Bronchial epithelial cell (primary cell): ENCODE data around the gene ANXA5. TPM values are rescaled to one million over a fixed set of nuclear protein-coding genes. Genes with fewer than 3 reads are reported as not detected.

Experiments used
- DNase-seq: peaks from one replicate; pipeline ENCODE4 v3.0.0-alpha.2; 2010; ENCODE audit warnings: low read depth
- FAIRE-seq: peaks from 2 replicates; lab custom pipeline; 2011; peaks lifted over from hg19 to GRCh38; lab: Jason Lieb, UNC
- H3K27me3 ChIP-seq: 2 replicates; pipeline ENCODE4 v1.5.1; 2011; ENCODE audit warnings: low read length; ENCODE audit not compliant: control insufficient read depth, insufficient read depth
- H3K36me3 ChIP-seq: 2 replicates; pipeline ENCODE4 v1.5.1; 2011; ENCODE audit warnings: low read length; ENCODE audit not compliant: control insufficient read depth, insufficient read depth
- H3K4me3 ChIP-seq: 2 replicates; pipeline ENCODE4 v1.5.1; 2011; ENCODE audit warnings: mild to moderate bottlenecking, low read depth, low read length, control low read depth
- CTCF ChIP-seq: IDR thresholded peaks from 2 replicates; pipeline ENCODE4 v1.5.1; 2011; ENCODE audit warnings: mild to moderate bottlenecking, moderate library complexity, low read length, control low read depth, inconsistent platforms; ENCODE audit not compliant: insufficient read depth, severe bottlenecking
- total RNA-seq: library from RNA; depleted of rRNA; stranded (reverse); fragments of >200 nt; gene quantifications from 2 replicates; pipeline ENCODE4 v1.2.1, GENCODE V29; 2014

Gene ANXA5
- total RNA-seq, 1 donor from 2014 or later = 251 TPM

GRCh38 chr4:121656269-121656641 lies 40.5 kb downstream of the ANXA5 start:
- Histone ChIP-seq H3K27me3 (no peaks in the 10 kb centered on the region), H3K36me3 (no peaks in the 10 kb centered on the region), H3K4me3 (no peak overlapping the region)
- FAIRE-seq (no peak), DNase-seq (peak; percentile 58)
- TF ChIP-seq CTCF = peak; percentile 53

- TF ChIP-seq CTCF = no peak
- H3K27me3 ChIP-seq = no peaks in the 10 kb centered on the region
- no peak for FAIRE-seq
- no peak overlapping the region for H3K4me3 ChIP-seq
- no peak for DNase-seq
- no peaks in the 10 kb centered on the region for H3K36me3 ChIP-seq
Measured at GRCh38 chr4:121655320-121656268, 41.2 kb downstream of the ANXA5 start.

GRCh38 chr4:121654738-121655137 lies 42.0 kb downstream of the ANXA5 start:
- Histone ChIP-seq H3K36me3 (no peaks in the 10 kb centered on the region), H3K4me3 (no peak overlapping the region), H3K27me3 (no peaks in the 10 kb centered on the region)
- no peak for TF ChIP-seq CTCF
- DNase-seq = no peak
- FAIRE-seq = no peak

GRCh38 chr4:121653986-121654385 lies 42.8 kb downstream of the ANXA5 start:
- FAIRE-seq (no peak), DNase-seq (no peak)
- H3K4me3 ChIP-seq = no peak overlapping the region
- no peaks in the 10 kb centered on the region for H3K27me3 ChIP-seq
- H3K36me3 ChIP-seq = no peaks in the 10 kb centered on the region
- TF ChIP-seq CTCF = no peak

GRCh38 chr4:121653214-121653613 lies 43.6 kb downstream of the ANXA5 start:
- Histone ChIP-seq H3K36me3 (no peaks in the 10 kb centered on the region), H3K4me3 (no peak overlapping the region), H3K27me3 (no peaks in the 10 kb centered on the region)
- FAIRE-seq (no peak), DNase-seq (no peak)
- TF ChIP-seq CTCF = no peak
